Nephron (organoid): ENCODE data around the gene HSDL1.

ENCODE experiments used
- H3K27ac Mint-ChIP-seq, 3 experiments: 2 replicates each; pipeline ENCODE4 v1.8.0; 2020; ENCODE audit warnings: mixed read lengths in 3 of 3, mild to moderate bottlenecking in 2 of 3, moderate library complexity in 1 of 3
- H3K27me3 Mint-ChIP-seq: 2 replicates; pipeline ENCODE4 v1.8.0; 2021; ENCODE audit warnings: low read depth, mild to moderate bottlenecking, moderate library complexity, mixed read lengths
- H3K36me3 Mint-ChIP-seq: 2 replicates; pipeline ENCODE4 v1.8.0; 2020; ENCODE audit warnings: low read depth, mixed read lengths
- H3K4me1 Mint-ChIP-seq: 2 replicates; pipeline ENCODE4 v1.8.0; 2020; ENCODE audit warnings: mixed read lengths
- H3K4me3 Mint-ChIP-seq, 3 experiments: 2 replicates each; pipeline ENCODE4 v1.8.0; 2020; ENCODE audit warnings: mild to moderate bottlenecking in 3 of 3, mixed read lengths in 3 of 3, moderate library complexity in 2 of 3
- H3K9me3 Mint-ChIP-seq: 2 replicates; pipeline ENCODE4 v1.8.0; 2020; ENCODE audit warnings: mixed read lengths
- TF ChIP-seq, protein P1 (sequence below), 3 experiments: fragments of 200-600 bp; sonication (generic); IDR thresholded peaks; one replicate each; pipeline ENCODE4 v1.5.0; 2021; ENCODE audit warnings: antibody characterized with exemption in 3 of 3; ENCODE audit not compliant: unreplicated experiment in 3 of 3

HSDL1 gene

DNA sequence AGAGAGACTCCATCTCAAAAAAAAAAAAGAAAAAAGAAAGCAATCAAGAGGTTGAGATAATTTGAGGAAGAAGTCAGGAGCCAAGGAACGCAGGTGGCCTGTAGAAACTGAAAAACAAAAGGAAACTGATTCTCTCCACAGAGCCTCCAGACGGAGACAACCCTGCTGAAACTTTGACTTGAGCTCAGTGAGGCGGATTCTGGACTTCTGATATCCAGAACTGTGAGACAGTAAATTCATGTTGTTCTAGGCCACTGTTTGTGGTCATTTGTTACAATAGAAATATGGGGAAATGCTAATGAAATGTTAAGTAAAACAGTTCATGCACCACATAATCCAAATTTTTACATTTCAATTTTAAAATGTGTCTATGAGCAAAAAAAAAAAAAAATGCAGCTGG, 33.5 kb downstream of the HSDL1 start:
- H3K4me1 Mint-ChIP-seq = peaks cover 33% of the 10 kb centered on the region
- no peak overlapping the region for H3K27ac Mint-ChIP-seq
- TF ChIP-seq, protein P1, sequence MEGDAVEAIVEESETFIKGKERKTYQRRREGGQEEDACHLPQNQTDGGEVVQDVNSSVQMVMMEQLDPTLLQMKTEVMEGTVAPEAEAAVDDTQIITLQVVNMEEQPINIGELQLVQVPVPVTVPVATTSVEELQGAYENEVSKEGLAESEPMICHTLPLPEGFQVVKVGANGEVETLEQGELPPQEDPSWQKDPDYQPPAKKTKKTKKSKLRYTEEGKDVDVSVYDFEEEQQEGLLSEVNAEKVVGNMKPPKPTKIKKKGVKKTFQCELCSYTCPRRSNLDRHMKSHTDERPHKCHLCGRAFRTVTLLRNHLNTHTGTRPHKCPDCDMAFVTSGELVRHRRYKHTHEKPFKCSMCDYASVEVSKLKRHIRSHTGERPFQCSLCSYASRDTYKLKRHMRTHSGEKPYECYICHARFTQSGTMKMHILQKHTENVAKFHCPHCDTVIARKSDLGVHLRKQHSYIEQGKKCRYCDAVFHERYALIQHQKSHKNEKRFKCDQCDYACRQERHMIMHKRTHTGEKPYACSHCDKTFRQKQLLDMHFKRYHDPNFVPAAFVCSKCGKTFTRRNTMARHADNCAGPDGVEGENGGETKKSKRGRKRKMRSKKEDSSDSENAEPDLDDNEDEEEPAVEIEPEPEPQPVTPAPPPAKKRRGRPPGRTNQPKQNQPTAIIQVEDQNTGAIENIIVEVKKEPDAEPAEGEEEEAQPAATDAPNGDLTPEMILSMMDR (IDR thresholded peaks at IDR 0.05; ENCODE audit: unreplicated experiment in 3 of 3) = no peak
- H3K4me3 Mint-ChIP-seq = no peak overlapping the region
- peaks cover 8% of the 10 kb centered on the region for H3K36me3 Mint-ChIP-seq
- no peaks in the 10 kb centered on the region for H3K9me3 Mint-ChIP-seq
- H3K27me3 Mint-ChIP-seq = no peaks in the 10 kb centered on the region

DNA sequence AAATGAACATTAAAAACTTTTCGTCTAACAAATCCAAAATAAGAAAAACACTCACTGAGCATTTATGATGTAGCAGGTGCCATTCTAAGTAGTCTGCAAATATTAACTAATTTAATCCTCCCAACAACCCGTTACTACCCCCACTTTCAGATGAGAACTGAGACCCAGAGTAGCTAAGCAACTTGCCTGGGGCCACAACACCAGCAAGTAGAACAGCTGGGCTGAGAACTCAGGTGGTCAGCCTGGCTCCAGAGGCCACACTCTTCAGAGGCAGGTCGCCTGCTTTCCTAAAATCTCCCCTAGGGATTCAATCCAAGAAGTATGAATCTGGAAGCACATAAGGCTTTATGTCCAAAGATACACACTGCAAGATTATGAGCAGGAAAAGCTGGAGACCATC, 34.5 kb downstream of the HSDL1 start:
- Mint-ChIP-seq H3K27me3 (peaks cover under 1% of the 10 kb centered on the region), H3K27ac (no peak overlapping the region), H3K4me3 (no peak overlapping the region), H3K36me3 (peaks cover 9% of the 10 kb centered on the region), H3K9me3 (no peaks in the 10 kb centered on the region), H3K4me1 (peaks cover 32% of the 10 kb centered on the region)
- TF ChIP-seq, protein P1 (IDR thresholded peaks at IDR 0.05; ENCODE audit: unreplicated experiment in 3 of 3) = no peak

DNA sequence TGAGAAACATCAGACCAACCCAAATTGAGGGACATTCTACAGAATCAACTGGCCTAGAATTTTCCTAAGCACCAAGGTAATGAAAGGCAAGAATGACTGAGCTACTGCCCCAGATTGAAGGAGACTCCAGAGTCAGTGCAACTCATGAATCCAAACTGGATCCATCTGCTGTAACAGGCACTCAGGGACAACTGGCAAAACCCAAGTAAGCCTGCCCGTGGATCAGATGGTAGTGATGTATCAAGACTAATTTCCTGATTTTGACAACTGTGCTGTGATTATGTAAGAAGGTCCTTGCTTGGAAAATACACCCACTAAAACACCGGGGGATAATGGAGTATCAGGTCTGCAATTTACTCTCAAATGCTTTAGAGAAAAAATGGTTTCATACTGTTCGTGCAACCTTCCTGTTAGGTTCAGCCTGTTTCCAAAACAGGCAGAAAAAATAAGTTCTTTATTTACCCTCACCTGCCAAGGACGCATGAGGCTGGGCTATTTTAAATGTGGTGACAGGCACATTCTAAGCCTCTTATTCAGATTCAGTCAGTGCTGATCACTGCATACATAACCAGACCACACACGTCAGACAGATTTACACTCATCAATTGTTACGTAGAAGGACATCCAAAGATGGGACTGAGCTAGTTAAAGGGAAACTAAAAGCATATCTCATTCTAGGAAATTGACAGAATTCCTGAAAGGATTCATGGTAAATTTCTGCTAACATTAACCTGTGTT, 35.2 kb downstream of the HSDL1 start:
- no peaks in the 10 kb centered on the region for H3K9me3 Mint-ChIP-seq
- peaks cover 31% of the 10 kb centered on the region for H3K4me1 Mint-ChIP-seq
- no peak overlapping the region for H3K27ac Mint-ChIP-seq

DNA sequence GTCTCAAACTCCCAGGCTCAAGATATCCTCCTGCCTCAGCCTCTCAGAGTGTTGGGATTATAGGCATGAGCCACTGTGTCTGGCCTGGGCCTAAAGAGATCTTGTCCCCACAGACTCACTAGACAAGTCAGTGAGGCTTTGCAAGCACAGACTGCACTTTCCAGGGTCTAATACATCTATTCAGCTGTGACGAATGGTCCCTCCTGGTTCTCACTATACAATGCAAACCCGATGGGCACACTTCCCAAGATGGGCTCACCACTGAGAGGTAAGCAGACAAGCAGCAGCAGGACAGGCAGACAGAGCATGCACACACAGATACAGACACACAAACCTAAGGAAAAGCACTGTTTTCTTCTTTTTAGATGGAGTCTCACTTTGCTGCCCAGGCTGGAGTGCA, 37.1 kb downstream of the HSDL1 start:
- TF ChIP-seq, protein P1 (IDR thresholded peaks at IDR 0.05; ENCODE audit: unreplicated experiment in 3 of 3) = no peak
- H3K4me3 Mint-ChIP-seq = no peak overlapping the region
- H3K4me1 Mint-ChIP-seq = peaks cover 31% of the 10 kb centered on the region
- peaks cover 5% of the 10 kb centered on the region for H3K27me3 Mint-ChIP-seq
- peak overlapping the region in 1 of 3 experiments; percentile 35 for H3K27ac Mint-ChIP-seq
- no peaks in the 10 kb centered on the region for H3K9me3 Mint-ChIP-seq
- H3K36me3 Mint-ChIP-seq = peaks cover 12% of the 10 kb centered on the region

More for the DNA sequence above, 35.2 kb downstream of the HSDL1 start:
- Mint-ChIP-seq H3K4me3 (no peak overlapping the region), H3K36me3 (peaks cover 12% of the 10 kb centered on the region), H3K27me3 (peaks cover 5% of the 10 kb centered on the region)
- TF ChIP-seq, protein P1 (IDR thresholded peaks at IDR 0.05; ENCODE audit: unreplicated experiment in 3 of 3) = no peak

DNA sequence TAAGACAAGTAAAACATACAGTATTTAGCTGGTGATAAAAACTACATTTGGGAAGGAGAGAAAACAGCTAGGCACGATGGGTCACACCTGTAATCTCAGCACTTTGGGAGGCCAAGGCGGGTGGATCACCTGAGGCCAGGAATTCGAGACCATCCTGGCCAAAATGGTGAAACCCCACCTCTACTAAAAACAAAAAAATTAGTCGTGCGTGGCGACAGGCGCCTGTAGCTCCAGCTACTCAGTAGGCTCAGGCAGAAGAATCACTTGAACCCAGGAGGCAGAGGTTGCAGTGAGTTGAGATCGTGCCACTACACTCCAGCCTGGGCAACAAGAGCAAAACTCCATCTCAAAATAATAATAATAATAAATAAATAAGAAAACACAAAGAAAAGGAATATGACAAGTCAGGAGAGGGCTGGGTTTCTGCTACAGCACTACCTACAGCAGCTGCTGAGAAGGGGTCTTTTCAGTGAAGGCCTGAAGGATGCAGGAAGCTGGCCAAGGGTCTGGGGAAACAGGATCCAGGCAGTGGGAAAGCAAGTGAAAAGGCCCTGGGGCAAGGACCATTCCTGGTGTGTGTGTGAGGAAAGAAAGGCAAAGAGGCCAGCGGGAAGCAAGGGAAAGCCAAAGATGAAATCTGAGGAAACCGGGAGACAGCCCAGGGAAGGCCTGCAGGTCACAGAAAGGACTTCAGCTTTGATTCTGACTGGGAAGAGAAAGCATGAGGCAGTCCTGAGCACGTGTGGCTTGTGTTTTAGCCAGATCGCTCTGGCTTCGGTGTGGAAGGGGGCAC, 38.8 kb downstream of the HSDL1 start:
- peaks cover 19% of the 10 kb centered on the region for H3K36me3 Mint-ChIP-seq
- H3K4me3 Mint-ChIP-seq = no peak overlapping the region
- no peak overlapping the region for H3K27ac Mint-ChIP-seq
- H3K27me3 Mint-ChIP-seq = peaks cover 5% of the 10 kb centered on the region
- H3K9me3 Mint-ChIP-seq = no peaks in the 10 kb centered on the region
- H3K4me1 Mint-ChIP-seq = peaks cover 31% of the 10 kb centered on the region
- TF ChIP-seq, protein P1 (IDR thresholded peaks at IDR 0.05; ENCODE audit: unreplicated experiment in 3 of 3) = no peak
